Stimulated activated CD4-positive, alpha-beta T cell treated with anti-CD3 and anti-CD28 coated beads, Interleukin-4, amount 100 ng/mL, for 24 hours (primary cell): ENCODE results near the gene CLTC.
A peak's percentile ranks its signal among the peaks of the same experiment; 100 is the strongest.
"Not testable (repeated sequence)": the region's sequence is repeated elsewhere in the genome, so short reads cannot be mapped to it uniquely, and the experiment has no call there.

Source experiments
- DNase-seq: peaks from one replicate; pipeline ENCODE4 v3.0.0-alpha.2; 2020

CLTC gene

DNA sequence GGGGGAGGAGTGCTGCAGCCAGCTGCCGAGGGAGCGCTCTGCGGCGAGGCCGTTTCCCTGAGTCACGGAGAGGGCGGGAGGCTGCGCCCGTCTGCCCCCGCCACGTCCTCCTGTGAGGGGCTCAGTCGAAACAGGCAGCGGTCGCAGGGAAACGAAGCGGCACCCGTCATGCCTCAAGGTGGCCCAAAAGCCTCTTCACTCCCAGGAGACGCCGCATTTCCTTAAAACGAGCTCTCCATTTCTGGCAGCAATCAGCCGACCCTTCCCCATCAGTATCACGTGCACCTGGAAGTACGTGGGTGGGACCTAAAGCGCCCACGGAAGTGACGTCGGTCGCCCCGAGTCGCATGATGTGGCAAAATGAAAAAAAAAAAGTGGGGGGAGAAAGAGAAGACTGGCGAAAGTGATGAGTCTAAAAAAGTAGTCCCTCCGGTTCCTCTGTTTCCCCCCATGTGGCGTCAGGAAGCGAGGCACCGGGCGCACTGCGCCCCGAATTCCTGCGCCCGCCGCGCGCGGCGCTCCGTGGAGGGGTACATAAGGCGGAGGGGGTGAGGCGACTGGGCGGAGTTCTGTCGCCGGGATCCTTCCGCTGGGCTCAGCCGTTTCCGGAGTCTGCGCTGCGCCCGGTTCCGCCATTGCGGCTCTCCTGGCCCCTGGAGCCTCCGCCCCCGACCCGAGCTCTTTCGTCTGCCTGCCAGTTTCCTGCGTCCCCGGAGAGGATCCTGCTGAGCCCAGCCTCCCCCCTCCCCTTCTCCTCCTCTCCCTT is at the start of gene CLTC:
Gene CLTC, plus strand, starts transcription at position 598 of the 766 bp plus-strand sequence. CDS start 237 bp downstream, outside the sequence.
- DNase-seq: peak; percentile 95

DNA sequence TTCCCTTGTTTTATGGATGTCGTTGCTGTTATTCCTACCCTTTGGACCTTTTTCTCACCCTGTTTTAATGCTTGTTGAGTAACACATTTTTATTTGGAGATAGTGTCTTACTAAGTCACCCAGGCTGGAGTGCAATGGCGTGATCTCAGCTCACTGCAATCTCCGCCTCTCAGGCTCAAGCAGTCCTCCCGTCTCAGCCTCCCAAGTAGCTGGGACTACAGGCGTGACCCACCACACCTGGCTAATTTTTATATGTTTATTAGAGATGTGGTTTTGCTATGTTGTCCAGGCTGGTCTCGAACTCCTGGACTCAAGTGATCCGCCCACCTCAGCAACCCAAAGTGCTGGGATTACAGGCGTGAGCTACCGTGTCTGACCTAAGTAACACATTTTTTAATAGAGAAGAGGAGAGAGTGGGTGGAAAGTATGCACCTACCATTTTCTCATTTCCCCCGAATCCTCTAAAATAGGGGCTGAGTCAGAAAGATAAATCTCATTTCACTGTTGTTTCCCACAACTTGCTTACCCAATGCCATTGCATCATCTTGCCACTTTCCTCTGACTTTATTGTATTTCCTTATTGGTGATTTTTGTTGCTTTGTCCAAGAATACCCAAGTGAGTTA is 47.3 kb upstream of the CLTC start:
- DNase-seq: peak; percentile 16

DNA sequence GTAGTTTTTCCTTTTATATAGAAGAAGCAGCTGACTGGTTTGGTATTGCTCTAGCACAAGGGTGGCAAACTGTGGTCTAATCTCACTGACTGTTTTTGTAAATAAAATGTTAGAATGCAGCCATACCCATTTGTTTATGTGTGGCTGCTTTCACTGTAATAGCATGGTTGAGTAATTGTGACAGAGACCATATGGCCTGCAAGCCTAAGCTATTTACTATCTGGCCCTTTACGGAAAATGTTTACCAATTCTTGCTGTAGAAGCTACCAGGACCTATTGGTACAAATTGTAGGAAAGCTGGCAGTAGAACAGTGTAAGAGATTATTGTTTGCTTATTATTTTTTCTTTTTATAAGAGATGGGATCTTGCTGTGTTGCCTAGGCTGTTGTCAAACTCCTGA is 35.5 kb upstream of the CLTC start:
- not testable (repeated sequence) for DNase-seq

DNA sequence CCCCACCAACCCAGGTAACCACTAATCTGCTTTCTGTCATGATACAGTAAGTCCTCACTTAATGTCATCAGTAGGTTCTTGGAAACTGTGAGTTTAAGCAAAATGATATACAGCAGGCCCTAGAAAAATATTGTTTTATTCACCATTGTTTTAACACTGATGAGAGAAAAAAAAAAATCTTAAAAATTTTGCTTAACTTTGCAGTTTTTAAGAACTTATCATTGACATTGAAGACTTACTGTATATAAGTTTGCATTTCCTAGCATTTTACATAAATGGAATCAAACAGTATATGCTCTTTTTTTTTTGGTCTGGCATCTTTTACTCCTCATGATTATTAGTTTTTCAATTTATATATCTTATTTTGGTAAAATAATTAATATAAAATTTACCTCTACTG is 19.5 kb upstream of the CLTC start:
- DNase-seq: no peak

DNA sequence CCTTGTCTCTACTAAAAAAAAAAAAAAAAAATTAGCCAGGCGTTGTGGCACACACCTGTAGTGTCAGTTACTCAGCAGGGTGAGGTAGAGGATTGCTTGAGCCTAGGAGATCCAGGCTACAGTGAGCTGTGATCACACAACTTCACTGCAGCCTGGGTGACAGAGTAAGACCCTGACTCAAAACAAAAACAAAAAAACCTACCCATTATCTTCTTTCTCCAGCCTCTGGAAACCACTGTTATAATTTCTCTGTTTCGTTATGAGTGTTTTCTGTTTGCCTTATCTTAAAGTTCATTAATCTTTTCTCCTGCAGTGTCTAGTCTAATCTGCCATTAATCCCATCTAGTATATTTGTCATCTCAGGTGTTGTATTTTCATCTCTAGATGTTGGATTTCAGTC is 18.6 kb upstream of the CLTC start:
- DNase-seq: no peak

DNA sequence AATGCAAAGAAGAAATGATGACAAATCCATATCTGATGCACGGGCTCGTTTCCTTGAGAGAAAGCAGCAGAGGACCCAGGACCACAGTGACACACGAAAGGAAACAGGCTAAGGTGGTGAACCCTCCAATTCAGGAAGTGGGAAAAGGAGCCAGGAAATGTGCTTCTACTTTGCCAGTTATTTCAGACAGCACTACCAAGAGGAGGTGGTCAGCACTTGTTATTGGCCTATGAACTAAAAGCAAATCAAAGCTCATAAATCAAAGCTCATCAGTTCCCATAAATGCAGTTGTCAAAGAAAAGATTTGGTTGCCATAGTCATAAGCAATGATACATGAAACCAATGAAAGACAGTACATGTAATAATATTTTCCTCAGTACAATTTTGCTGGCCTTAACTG is 12.6 kb upstream of the CLTC start:
- DNase-seq: no peak

DNA sequence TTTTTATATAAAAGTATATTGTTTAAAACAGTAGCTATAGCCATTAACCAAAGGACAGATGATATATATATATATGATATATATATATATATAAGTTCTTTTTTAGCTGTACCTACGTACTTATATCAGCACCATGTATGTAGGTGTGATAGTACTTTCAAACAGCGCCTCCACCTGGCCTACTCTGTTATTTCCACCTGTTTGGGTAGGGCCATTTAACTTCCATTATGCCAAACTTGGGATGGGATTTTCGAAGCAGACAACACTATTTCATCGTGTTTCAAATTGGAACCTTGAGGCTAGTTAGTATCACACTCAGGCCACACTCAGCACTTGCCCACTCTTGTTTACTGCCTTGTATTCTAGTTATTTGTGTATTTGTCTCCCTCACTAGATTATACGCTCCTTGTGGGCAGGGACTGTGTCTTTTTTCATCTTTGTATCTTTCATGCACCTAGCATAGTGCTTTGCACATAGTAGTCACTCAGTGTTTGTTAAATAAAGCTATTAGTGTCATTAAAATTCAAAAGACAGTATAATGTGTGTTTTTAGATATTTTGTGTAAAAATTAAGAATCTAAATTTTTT is 11.8 kb upstream of the CLTC start:
- DNase-seq: peak; percentile 40

DNA sequence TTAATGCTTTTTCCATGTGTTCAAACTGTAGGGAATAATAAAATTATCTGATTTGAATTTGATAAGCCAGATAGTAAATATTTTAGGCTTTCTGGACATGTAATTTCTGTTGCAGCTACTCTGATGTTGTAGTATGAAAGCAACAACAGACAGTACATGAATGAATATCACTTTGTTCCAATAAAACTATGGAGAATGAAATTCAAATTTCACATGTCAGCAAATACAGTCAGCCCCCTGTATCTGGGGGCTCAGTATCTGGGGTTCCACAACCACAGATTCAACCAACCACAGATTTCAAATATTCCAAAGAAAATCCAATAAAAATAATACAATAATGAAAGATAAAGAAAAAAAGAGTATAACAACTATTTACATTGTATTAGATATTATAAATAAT is 8.2 kb upstream of the CLTC start:
- no peak for DNase-seq

DNA sequence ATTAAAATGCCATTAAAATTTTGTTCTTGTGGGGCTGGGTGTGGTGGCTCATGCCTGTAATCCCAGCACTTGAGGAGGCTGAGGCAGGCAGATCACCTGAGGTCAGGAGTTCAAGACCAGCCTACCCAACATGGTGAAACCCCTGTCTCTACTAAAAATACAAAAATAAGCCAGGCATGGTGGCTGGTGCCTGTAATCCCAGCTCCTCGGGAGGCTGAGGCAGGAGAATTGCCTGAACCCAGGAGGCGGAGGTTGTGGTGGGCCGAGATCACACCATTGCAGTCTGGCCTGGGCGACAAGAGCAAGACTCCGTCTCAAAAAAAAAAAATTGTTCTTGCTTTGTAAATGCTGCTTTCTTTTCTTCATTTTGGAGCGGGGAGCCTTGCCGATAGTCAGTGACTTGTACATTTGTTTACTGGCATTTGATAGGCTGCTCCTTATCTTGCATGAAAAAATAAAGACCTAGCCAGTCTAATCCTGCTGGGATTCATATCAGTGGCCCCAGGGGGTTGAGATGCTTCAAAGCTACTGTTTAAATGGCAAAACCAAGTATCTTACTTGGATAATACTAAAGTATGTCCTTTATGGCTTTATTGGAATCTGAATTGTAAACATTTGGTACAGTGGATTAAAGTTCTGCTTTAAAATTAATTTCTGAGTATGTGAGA is 3.3 kb upstream of the CLTC start:
- no peak for DNase-seq

DNA sequence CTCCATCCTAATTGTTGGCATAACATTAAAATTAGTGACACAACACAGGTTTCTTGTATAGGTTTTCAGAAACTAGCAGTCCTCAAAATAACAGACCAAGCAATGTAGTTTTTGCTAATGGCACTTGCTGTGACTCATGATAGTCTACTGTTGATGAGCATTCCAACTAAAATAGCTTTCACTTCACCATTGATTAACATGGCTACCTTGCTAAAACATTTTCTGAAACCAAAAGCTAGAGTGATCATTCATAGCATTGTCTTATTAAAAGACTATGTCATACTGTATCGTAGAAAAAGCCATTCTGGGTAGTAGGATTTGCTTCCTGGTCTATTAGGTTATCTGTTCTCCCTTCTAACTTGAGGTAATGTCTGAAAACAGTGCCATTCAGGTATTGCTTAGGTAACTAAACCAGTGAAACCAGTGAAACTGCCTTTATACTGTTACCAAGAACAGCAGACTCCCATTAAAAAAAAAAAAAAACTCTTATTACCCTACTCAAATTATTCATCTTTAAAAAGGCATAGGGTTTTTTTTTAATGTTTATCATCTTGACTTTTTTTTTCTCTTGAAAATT is 2.5 kb upstream of the CLTC start:
- no peak for DNase-seq

DNA sequence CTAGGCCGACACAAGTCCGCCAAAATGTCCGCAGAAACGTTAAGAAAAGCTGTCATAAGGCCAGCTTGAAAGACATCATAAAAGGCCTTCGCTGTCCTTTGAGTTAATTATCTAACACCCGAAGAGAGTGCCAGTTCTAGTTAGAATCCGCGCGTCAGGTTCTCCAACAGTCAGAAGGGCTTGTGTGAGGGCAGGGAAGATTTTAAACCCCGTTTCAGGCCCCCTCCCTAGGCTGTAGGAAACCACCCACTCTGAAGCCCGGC is 729 bp upstream of the CLTC start:
- no peak for DNase-seq

DNA sequence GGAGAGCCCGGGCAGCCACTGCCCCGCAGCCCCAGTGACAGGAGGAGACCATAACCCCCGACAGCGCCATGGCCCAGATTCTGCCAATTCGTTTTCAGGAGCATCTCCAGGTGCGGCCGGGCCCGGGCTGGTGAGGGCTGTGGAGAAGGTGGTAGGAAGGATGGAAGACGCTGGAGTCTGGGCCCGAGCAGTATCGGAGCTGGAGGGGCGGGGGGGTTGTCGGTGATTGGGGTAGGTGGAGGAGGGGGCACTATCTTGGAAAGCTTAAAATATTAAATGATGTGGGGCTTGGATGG is 317 bp downstream of the CLTC start:
- DNase-seq: no peak

DNA sequence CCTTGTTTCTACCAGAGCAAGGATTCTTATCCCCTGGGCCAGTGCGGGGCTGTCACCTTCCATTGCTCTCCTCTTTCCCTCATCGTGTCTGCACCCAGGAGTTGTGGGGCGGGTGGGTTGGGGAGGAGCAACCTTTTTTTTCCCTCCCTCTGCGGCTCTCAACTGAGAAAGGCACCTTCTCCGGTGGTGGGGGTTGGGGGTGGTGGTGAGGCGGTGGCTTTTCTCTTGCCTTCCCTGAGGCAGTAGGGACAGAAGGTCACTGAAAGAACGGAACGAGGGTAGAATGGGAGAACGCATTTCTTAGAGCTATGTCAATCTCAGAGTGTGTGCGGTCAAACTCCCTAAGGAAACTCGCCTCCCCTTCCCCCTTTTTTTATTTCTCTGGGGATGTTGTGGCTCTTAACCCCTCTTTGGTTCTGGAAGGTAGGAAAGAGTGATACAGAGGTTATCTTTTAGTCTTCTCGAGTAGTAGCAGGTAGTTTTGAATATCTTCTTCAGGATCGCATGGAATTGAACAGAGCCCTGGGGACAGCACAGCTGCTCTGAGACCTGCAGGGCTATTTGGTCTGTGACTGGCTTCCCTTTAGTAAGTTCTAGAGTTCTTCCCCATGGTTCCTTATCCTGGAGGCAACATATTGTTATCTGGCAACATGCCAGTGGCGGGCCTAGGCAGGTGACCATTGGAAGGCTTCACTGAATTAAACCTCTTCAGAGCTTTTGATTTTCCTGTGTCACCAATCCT is 994 bp downstream of the CLTC start:
- peak; percentile 52 for DNase-seq

DNA sequence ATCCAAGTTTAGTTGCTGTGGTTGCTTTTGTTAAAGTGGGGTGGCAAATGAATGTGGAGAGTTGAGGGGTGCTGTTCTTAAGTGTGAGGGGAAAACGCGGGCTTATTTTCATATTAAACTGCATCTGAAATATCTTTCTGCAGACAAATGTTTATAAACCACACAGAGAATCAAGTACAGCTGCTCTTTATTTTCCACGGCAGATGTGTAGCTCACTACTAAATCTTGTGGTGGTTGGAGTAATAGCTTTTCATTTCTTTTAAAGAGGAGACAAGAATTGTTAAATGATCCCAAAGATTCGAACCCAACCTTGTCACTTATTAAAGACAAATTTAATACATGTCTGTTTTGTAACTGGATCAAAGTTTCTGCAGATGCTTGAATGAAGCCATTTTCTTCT is 2.1 kb downstream of the CLTC start:
- no peak for DNase-seq

DNA sequence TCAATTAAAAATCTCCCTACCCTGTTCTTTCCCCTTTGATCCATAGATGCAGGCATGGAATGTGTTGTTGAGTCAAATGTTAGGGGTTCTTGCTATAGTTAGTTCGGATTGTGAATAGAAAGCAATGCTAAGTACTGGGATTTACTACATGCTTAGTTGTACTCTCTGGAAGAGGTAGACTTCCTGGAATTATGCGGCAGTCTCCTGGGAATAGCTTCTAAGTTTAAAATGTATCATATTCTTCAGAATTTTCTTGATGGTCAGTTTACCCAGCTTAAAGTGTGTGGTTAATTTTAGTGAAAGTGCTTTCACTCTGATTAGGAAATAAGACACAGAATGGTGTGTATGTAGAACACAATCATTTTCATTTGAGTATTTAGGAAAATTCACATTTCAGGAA is 3.5 kb downstream of the CLTC start:
- DNase-seq: no peak

DNA sequence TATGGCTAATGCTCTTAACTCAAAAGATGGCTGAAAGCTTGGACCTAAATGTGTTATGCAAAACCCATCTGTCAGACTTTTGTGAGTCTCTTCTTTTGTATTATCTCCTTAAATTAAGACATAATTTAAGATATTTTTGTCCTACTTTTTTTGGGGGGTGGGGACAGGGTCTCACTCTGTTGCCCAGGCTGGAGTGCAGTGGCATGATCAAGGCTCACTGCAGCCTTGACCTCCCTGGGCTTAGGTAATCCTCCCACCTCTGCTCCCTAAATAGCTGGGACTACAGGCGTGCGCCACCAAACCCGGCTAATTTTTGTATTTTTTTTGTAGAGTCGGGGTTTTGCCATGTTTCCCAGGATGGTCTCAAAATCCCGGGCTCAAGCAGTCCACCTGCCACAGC is 7.1 kb downstream of the CLTC start:
- no peak for DNase-seq

DNA sequence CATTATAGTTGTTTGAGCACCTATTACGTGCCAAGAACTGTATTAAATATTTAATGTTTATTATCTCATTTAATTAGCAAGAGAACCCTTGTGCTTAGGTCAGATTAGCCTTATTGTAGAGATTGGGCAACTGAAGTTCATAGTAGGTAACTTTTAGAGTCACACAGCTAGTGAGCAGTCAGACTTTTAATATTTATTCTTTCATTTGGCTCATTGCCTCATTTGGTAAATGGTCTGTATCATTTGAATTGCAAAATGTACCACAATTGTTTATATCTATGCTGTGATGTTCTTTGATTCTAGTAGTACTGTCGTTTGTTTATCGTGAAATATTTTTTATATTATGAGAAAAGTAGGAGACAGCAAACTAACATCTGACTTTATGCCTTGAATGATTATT is 7.6 kb downstream of the CLTC start:
- no peak for DNase-seq

DNA sequence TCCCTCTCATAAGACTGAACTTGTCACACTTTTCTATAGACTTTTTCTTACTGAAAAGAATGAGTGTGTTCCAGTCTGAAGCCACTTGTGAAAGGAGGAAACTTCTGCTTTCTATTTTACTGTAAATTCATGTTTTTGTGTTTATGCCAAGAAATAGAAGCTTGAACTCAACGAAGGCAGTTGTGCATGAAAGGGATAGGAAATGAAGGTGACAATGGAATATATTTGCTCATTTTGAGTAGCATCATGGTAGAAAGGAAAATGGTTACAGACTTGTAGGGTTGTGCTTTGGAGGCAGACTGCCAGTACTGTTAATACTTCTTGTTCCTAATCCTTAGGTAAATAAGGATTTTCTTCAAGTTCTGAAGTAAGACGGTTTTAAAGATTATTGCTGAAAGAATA is 8.1 kb downstream of the CLTC start:
- no peak for DNase-seq

DNA sequence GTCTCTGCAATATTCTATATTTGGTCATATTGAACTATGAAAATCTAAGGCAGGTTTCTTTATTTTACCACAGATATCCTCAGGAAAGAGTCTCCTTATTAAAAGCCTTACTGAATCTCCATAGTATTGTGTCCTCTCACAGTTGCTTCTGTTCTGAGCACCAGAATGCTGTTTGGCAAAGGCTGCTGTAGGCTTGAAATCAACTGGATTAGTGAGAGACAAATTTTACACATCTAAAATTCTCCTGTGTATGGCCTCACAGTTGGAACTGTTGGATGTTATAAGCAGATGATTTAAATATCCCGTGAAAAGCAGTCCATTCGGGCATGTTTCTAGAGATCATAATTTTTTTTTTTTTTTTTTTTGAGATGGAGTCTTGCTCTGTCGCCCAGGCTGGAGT is 9.5 kb downstream of the CLTC start:
- DNase-seq: no peak

DNA sequence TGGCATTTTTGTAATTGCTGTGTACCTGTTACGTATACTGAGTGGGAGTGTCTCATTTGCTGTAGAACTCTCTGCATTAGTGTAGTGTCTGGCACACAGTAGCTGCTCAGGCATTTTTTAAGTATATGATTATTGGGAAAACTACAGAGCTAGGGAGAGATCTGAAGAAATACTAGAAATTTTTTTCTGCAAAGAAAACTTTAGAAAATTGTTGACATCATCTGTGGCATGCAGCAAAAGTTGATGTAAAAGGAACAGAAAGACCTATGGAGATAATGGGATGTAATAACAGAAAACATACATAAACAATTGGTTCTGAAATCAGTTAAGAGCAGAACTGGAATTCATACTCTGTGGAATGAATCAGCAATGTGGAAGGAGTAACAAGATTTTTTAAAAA is 11.6 kb downstream of the CLTC start:
- DNase-seq: no peak

DNA sequence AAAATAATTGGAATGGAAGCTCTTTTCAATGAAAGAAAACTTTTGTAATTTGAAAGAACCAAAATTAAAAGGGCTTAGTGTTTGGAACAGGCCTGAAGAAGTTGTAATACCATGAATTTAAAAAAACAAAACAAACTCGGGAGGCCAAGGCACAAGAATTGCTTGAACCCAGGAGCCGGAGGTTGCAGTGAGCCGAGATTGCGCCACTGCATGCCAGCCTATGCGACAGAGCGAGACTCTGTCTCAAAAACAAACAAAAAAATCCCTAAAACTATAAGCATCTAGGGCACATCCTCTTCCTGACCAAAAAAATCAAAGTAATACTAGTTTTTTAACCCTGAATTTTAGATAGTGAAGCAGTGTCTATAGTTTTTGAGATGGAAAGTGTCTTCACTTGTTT is 12.7 kb downstream of the CLTC start:
- DNase-seq: no peak

DNA sequence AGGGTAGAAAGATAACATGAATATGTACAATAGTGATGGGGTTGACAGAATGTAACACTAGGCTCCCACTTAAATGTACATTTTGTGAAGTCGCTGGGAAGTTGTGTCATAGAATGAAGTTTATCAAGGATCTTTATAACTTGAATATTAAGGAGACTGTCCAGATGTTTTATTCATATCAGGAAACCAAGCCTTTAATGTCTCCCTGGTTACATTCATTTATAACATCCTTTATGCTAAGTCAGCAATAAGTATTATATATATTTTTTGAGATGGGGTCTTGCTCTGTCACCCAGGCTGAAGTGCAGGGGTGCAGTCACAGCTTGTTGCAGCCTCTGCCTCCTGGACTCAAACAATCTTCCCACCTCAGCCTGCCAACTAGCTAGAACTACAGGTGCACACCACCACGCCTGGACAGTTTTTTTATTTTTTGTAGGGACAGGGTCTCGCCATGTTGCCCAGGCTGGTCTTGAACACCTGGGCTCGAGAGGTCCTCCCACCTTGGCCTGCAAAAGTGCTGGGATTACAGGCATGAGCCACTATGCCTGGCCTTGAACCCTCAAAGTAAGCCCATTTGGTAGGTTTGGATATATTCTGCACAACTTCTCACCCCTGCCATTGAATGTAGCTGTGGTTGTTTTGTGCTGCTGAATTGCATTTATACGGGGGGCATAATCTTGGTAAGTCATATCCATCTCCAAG is 14.1 kb downstream of the CLTC start:
- no peak for DNase-seq
